ENCODE data around the gene CCDC141. TPM values are rescaled to one million over a fixed set of nuclear protein-coding genes. Genes with fewer than 3 reads are reported as not detected.

Gene CCDC141
- polyA plus RNA-seq, 10 donors, result 32.4 to 94.7 (median 58.5) TPM

DNA sequence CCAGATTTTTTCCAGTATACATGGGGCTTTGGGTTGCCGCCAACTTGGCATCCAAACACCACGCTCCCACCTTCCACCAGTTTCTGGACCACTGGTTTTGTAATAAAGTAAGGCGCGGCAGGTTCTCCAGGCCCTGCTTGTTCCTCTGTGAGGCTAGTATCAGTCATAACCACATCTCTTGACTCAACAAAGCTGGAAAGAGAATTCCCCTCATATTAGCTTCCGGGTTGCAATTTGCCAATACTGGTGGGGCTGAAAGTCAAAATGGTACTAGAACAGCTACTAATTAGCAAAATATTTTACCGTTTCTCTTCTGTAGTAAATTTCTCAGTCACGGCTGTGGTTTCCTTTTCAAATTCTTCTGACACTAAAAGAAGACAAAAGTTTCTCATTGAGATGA is 267.7 kb downstream of the CCDC141 start:
- no peak for DNase-seq

Other genes with a start within 250 kb of the CCDC141 start
- gene TTN, start 242.7 kb downstream of the CCDC141 start, polyA plus RNA-seq (ENCODE audit: insufficient read length in 10 of 10), result 100 to 1,000 TPM; 125 to 407 (median 233) TPM
- gene SESTD1, start 214.7 kb upstream of the CCDC141 start, polyA plus RNA-seq (ENCODE audit: insufficient read length in 10 of 10), result 10 to 100 TPM; 30.3 to 48.6 (median 37.6) TPM